GM12878 (cell line): Measurements from ENCODE around the gene DYRK1B. TPM values are rescaled to one million over a fixed set of nuclear protein-coding genes. Genes with fewer than 3 reads are reported as not detected.
A peak's percentile ranks its signal among the peaks of the same experiment; 100 is the strongest.

Experiments used
- ATF7 ChIP-seq: fragments of 450-650 bp; IDR thresholded peaks from 2 replicates; pipeline ENCODE4 v1.6.1; 2016; ENCODE audit warnings: low read depth, mild to moderate bottlenecking
- BACH1 ChIP-seq: fragments of 450-650 bp; IDR thresholded peaks from 2 replicates; pipeline ENCODE4 v1.6.1; 2017; ENCODE audit warnings: mild to moderate bottlenecking, borderline replicate concordance
- CREM ChIP-seq: IDR thresholded peaks from 2 replicates; pipeline ENCODE4 v1.6.1; 2014; ENCODE audit warnings: antibody characterized with exemption, low read depth
- EP300 ChIP-seq, 2 experiments: fragments of 150-350 bp in 1 of 2; IDR thresholded peaks; 2 replicates each; pipeline ENCODE4 v1.6.1; 2011 to 2012; ENCODE audit warnings: low read depth in 2 of 2, low read length in 2 of 2, borderline replicate concordance in 1 of 2, improper control_type of control experiment in 1 of 2, inconsistent platforms in 1 of 2; ENCODE audit not compliant: control insufficient read depth in 1 of 2
- FOXK2 ChIP-seq: fragments of 450-650 bp; IDR thresholded peaks from 2 replicates; pipeline ENCODE4 v1.6.1; 2017; ENCODE audit warnings: mild to moderate bottlenecking, moderate library complexity
- HDAC6 ChIP-seq: fragments of 200-600 bp; sonication (generic); IDR thresholded peaks from one replicate; pipeline ENCODE4 v1.8.0; 2017; ENCODE audit warnings: antibody characterized with exemption; ENCODE audit not compliant: unreplicated experiment
- MAX ChIP-seq: IDR thresholded peaks from 2 replicates; pipeline ENCODE4 v1.6.1; 2012; ENCODE audit warnings: low read depth, low read length, improper control_type of control experiment
- RAD51 ChIP-seq: fragments of 450-650 bp; IDR thresholded peaks from 2 replicates; pipeline ENCODE4 v1.6.1; 2016; ENCODE audit warnings: moderate library complexity, mild to moderate bottlenecking, inconsistent platforms
- RELB ChIP-seq: fragments of 450-650 bp; IDR thresholded peaks from 2 replicates; pipeline ENCODE4 v1.6.1; 2017; ENCODE audit warnings: low read depth, mild to moderate bottlenecking, moderate library complexity
- SIX5 ChIP-seq: IDR thresholded peaks from 2 replicates; pipeline ENCODE4 v1.6.1; 2011; ENCODE audit warnings: mild to moderate bottlenecking, low read depth, low read length, moderate library complexity; ENCODE audit not compliant: severe bottlenecking
- SMARCA5 ChIP-seq: fragments of 450-650 bp; IDR thresholded peaks from 2 replicates; pipeline ENCODE4 v1.6.1; 2017; ENCODE audit warnings: mild to moderate bottlenecking
- SP1 ChIP-seq: IDR thresholded peaks from one replicate; pipeline ENCODE4 v1.6.1; 2011; ENCODE audit warnings: low read depth, low read length
- TAF1 ChIP-seq: IDR thresholded peaks from 2 replicates; pipeline ENCODE4 v1.6.1; 2011; ENCODE audit warnings: mild to moderate bottlenecking, low read depth, low read length, borderline replicate concordance
- TARDBP ChIP-seq: IDR thresholded peaks from 2 replicates; pipeline ENCODE4 v1.6.1; 2016; ENCODE audit warnings: borderline replicate concordance
- TCF3 ChIP-seq: IDR thresholded peaks from 2 replicates; pipeline ENCODE4 v1.6.1; 2012; ENCODE audit warnings: low read depth, mild to moderate bottlenecking, low read length, borderline replicate concordance; ENCODE audit not compliant: insufficient read depth
- ZNF274 ChIP-seq: IDR thresholded peaks from one replicate; pipeline ENCODE4 v1.8.0; 2011; ENCODE audit not compliant: insufficient read length, insufficient read depth
- polyA plus RNA-seq, 11 experiments: library from polyadenylated mRNA; depleted of rRNA in 4 of 11; unstranded in 6 of 11; stranded (reverse) in 5 of 11; fragments of >200 nt; fragmentation: Nextera tagmentation in 4 of 11; fragmentation: Illumina TruSeq in 1 of 11; extraction: Ambion mirVana in 4 of 11; extraction: Trizol in 1 of 11; gene quantifications; 1 replicate in 1 of 11; 2 replicates in 10 of 11; pipeline versions ENCODE4 v1.2.1 to v1.2.3, GENCODE V29; 2011 to 2016; ENCODE audit warnings: inconsistent platforms in 2 of 11, missing spikeins in 2 of 11, low read depth in 1 of 11
- total RNA-seq, 4 experiments: library from RNA; depleted of rRNA in 3 of 4; stranded (reverse); fragments of >200 nt in 3 of 4; fragmentation: Illumina TruSeq in 1 of 4; extraction: Trizol in 1 of 4; gene quantifications; 2 replicates each; pipeline versions ENCODE4 v1.2.1 to v1.2.3, GENCODE V29; 2013 to 2021
- TF ChIP-seq, protein P1 (sequence below): IDR thresholded peaks from 2 replicates; pipeline ENCODE4 v1.6.1; 2011; ENCODE audit warnings: borderline replicate concordance, low read depth, mild to moderate bottlenecking, moderate library complexity, mixed read lengths, low read length; ENCODE audit not compliant: insufficient read depth; ENCODE audit errors: extremely low read length
- TF ChIP-seq, protein P2 (sequence below): fragments of 450-650 bp; IDR thresholded peaks from 2 replicates; pipeline ENCODE4 v1.6.1; 2017; ENCODE audit warnings: antibody characterized with exemption, mild to moderate bottlenecking, moderate library complexity
- TF ChIP-seq, protein P3 (sequence below): IDR thresholded peaks from 2 replicates; pipeline ENCODE4 v1.6.1; 2011; ENCODE audit warnings: borderline replicate concordance, low read depth, mild to moderate bottlenecking, moderate library complexity, low read length; ENCODE audit not compliant: insufficient read depth, poor library complexity, severe bottlenecking
- TF ChIP-seq, protein P4 (sequence below): IDR thresholded peaks from 2 replicates; pipeline ENCODE4 v1.6.1; 2012; ENCODE audit warnings: mild to moderate bottlenecking, low read depth, low read length

Gene DYRK1B
- total and polyA plus RNA-seq, 10 of the 15 experiments (the other 5 are each of a cell fraction or from before 2014, with no cell fraction given): 0.07 to 10.2 (median 3.4) TPM; not detected in 1

DNA sequence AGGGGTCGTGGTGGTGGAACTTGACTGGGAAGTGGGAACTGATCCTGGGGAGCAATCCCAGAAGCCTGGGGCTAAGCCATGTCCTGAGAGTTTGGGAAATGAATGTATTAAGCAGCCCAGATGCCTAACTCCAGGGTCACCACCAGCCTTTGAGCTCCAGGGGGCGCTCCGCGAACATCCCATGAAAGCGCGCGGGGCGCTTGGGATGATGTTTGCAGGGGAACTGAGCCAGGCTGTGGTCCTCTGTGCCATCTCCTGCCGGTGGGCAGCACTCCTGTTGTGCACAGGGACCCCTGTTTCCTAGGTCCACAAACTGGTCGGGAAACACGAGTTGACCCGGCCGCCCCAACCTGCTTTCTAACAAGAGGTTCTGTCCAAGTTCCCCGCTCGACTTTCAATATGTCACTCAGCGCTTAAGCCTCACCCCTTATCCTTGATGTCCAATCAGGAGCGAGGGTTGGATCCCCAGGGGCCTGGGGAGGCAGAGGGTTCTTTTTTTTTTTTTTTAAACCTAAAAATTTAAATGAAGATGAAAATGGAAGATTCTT lies 40.9 kb downstream of the DYRK1B start (continued):
- TF ChIP-seq RELB: no peak
- TF ChIP-seq TAF1: no peak
- TF ChIP-seq MAX: no peak
- no peak for TF ChIP-seq CREM
- no peak for TF ChIP-seq HDAC6
- TF ChIP-seq ZNF274: no peak
- TF ChIP-seq BACH1: no peak
- TF ChIP-seq TCF3: no peak
- TF ChIP-seq, protein P1, sequence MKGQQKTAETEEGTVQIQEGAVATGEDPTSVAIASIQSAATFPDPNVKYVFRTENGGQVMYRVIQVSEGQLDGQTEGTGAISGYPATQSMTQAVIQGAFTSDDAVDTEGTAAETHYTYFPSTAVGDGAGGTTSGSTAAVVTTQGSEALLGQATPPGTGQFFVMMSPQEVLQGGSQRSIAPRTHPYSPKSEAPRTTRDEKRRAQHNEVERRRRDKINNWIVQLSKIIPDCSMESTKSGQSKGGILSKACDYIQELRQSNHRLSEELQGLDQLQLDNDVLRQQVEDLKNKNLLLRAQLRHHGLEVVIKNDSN: no peak
- TF ChIP-seq TARDBP: no peak
- no peak for TF ChIP-seq SIX5
- no peak for TF ChIP-seq FOXK2
- TF ChIP-seq SMARCA5: peak; percentile 53; the same call in 1 of the 2 replicates
- no peak for TF ChIP-seq RAD51
- TF ChIP-seq EP300 (IDR thresholded peaks at IDR 0.05; ENCODE audit: borderline replicate concordance in 1 of 2, control insufficient read depth in 1 of 2, low read depth in 2 of 2, low read length in 2 of 2): no peak
- TF ChIP-seq, protein P2, sequence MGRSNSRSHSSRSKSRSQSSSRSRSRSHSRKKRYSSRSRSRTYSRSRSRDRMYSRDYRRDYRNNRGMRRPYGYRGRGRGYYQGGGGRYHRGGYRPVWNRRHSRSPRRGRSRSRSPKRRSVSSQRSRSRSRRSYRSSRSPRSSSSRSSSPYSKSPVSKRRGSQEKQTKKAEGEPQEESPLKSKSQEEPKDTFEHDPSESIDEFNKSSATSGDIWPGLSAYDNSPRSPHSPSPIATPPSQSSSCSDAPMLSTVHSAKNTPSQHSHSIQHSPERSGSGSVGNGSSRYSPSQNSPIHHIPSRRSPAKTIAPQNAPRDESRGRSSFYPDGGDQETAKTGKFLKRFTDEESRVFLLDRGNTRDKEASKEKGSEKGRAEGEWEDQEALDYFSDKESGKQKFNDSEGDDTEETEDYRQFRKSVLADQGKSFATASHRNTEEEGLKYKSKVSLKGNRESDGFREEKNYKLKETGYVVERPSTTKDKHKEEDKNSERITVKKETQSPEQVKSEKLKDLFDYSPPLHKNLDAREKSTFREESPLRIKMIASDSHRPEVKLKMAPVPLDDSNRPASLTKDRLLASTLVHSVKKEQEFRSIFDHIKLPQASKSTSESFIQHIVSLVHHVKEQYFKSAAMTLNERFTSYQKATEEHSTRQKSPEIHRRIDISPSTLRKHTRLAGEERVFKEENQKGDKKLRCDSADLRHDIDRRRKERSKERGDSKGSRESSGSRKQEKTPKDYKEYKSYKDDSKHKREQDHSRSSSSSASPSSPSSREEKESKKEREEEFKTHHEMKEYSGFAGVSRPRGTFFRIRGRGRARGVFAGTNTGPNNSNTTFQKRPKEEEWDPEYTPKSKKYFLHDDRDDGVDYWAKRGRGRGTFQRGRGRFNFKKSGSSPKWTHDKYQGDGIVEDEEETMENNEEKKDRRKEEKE: no peak
- TF ChIP-seq SP1: no peak
- TF ChIP-seq ATF7: peak; percentile 43; the same call in 1 of the 2 replicates
- TF ChIP-seq, protein P3, sequence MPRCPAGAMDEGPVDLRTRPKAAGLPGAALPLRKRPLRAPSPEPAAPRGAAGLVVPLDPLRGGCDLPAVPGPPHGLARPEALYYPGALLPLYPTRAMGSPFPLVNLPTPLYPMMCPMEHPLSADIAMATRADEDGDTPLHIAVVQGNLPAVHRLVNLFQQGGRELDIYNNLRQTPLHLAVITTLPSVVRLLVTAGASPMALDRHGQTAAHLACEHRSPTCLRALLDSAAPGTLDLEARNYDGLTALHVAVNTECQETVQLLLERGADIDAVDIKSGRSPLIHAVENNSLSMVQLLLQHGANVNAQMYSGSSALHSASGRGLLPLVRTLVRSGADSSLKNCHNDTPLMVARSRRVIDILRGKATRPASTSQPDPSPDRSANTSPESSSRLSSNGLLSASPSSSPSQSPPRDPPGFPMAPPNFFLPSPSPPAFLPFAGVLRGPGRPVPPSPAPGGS: no peak
- TF ChIP-seq, protein P4, sequence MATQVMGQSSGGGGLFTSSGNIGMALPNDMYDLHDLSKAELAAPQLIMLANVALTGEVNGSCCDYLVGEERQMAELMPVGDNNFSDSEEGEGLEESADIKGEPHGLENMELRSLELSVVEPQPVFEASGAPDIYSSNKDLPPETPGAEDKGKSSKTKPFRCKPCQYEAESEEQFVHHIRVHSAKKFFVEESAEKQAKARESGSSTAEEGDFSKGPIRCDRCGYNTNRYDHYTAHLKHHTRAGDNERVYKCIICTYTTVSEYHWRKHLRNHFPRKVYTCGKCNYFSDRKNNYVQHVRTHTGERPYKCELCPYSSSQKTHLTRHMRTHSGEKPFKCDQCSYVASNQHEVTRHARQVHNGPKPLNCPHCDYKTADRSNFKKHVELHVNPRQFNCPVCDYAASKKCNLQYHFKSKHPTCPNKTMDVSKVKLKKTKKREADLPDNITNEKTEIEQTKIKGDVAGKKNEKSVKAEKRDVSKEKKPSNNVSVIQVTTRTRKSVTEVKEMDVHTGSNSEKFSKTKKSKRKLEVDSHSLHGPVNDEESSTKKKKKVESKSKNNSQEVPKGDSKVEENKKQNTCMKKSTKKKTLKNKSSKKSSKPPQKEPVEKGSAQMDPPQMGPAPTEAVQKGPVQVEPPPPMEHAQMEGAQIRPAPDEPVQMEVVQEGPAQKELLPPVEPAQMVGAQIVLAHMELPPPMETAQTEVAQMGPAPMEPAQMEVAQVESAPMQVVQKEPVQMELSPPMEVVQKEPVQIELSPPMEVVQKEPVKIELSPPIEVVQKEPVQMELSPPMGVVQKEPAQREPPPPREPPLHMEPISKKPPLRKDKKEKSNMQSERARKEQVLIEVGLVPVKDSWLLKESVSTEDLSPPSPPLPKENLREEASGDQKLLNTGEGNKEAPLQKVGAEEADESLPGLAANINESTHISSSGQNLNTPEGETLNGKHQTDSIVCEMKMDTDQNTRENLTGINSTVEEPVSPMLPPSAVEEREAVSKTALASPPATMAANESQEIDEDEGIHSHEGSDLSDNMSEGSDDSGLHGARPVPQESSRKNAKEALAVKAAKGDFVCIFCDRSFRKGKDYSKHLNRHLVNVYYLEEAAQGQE: no peak
